K562 (cell line): ENCODE results near the gene SKA3. TPM values are rescaled to one million over a fixed set of nuclear protein-coding genes. Genes with fewer than 3 reads are reported as not detected.

Experiments used
- ATAC-seq: fragments of 200-7000 bp; cut with Tn5 transposase; 3 replicates; pipeline ENCODE4 v1.9.1; 2020; ENCODE audit warnings: moderate library complexity
- BruUV-seq: library from RNA; stranded (reverse); fragments of 400-500 nt; replicated peaks from 2 replicates; lab custom pipeline; 2021; lab: Mats Ljungman, UMichigan
- CTCF ChIA-PET: fragments of 300-600 bp; formaldehyde crosslinking; extraction: SDS; loops from one replicate; lab custom pipeline; 2021; ENCODE audit warnings: low intra/inter-chr PET ratio; lab: Yijun Ruan, JAX
- POLR2A ChIA-PET: fragments of 300-600, 350-650 bp; sonication (Branson Sonifier 250); formaldehyde crosslinking; extraction: SDS; loops from one replicate; lab custom pipeline; 2021; ENCODE audit warnings: antibody characterized with exemption, inconsistent platforms; lab: Yijun Ruan, JAX
- DNase-seq, 4 experiments: peaks; one replicate each; pipeline versions ENCODE4 v3.0.0 to v3.0.0-alpha.2; 2011 to 2018; ENCODE audit warnings: low spot score in 3 of 4, mixed read lengths in 3 of 4; ENCODE audit errors: extremely low read depth in 1 of 4
- FAIRE-seq: peaks from 2 replicates; lab custom pipeline; 2011; peaks lifted over from hg19 to GRCh38; lab: Jason Lieb, UNC
- H2AFZ ChIP-seq: 2 replicates; pipeline ENCODE4 v1.6.0; 2011; ENCODE audit warnings: low read depth, low read length, control low read depth, inconsistent platforms
- H3K27ac ChIP-seq: fragments of 200-600 bp; 3 replicates; pipeline ENCODE4 v1.8.0; 2011; ENCODE audit warnings: low read depth, mild to moderate bottlenecking, control low read depth, inconsistent platforms, low read length, moderate library complexity, mixed read lengths; ENCODE audit errors: extremely low read depth
- H3K27me3 ChIP-seq, 2 experiments: fragments of 300-600 bp in 1 of 2; 2 replicates in 1 of 2; 3 replicates in 1 of 2; pipeline versions ENCODE4 v1.6.0 to v1.8.0; 2011; ENCODE audit warnings: inconsistent platforms in 2 of 2, low read length in 2 of 2, mild to moderate bottlenecking in 1 of 2, mixed read lengths in 1 of 2, moderate library complexity in 1 of 2; ENCODE audit not compliant: control insufficient read depth in 2 of 2, insufficient read depth in 2 of 2
- H3K36me3 ChIP-seq: fragments of 300-600 bp; 3 replicates; pipeline ENCODE4 v1.8.0; 2011; ENCODE audit warnings: mild to moderate bottlenecking, low read length, inconsistent platforms; ENCODE audit not compliant: control insufficient read depth, insufficient read depth
- H3K4me1 ChIP-seq, 2 experiments: fragments of 200-600 bp in 1 of 2; replicated peaks in 1 of 2; 2 replicates in 1 of 2; 3 replicates in 1 of 2; pipeline versions ENCODE4 v1.5.1 to v1.8.0; 2011; ENCODE audit warnings: inconsistent platforms in 2 of 2, low read length in 2 of 2, mild to moderate bottlenecking in 1 of 2, mixed read lengths in 1 of 2, moderate library complexity in 1 of 2; ENCODE audit not compliant: control insufficient read depth in 2 of 2, insufficient read depth in 2 of 2
- H3K4me2 ChIP-seq: 2 replicates; pipeline ENCODE4 v1.6.1; 2011; ENCODE audit warnings: low read length, control low read depth, inconsistent platforms, mixed read lengths; ENCODE audit not compliant: insufficient read depth
- H3K4me3 ChIP-seq: fragments of 200-600 bp; sonication (generic), shearing (Covaris generic); 2 replicates; pipeline ENCODE4 v1.5.1; 2016; ENCODE audit warnings: control low read depth, inconsistent platforms
- H3K79me2 ChIP-seq: fragments of 200-600 bp; 3 replicates; pipeline ENCODE4 v1.8.0; 2011; ENCODE audit warnings: low read length, inconsistent platforms; ENCODE audit not compliant: control insufficient read depth, insufficient read depth
- H3K9ac ChIP-seq, 2 experiments: 2 replicates each; pipeline versions ENCODE4 v1.6.0 to v1.6.1; 2011; ENCODE audit warnings: low read depth in 2 of 2, low read length in 2 of 2, control low read depth in 1 of 2, inconsistent platforms in 1 of 2, mild to moderate bottlenecking in 1 of 2, mixed read lengths in 1 of 2; ENCODE audit not compliant: insufficient read depth in 1 of 2
- H3K9me1 ChIP-seq: one replicate; pipeline ENCODE4 v1.6.0; 2011; ENCODE audit warnings: inconsistent platforms, mild to moderate bottlenecking, low read length, moderate library complexity; ENCODE audit not compliant: control insufficient read depth, insufficient read depth
- H3K9me3 ChIP-seq: replicated peaks from 2 replicates; pipeline ENCODE4 v1.5.1; 2011; ENCODE audit warnings: low read depth, low read length, inconsistent platforms; ENCODE audit not compliant: control insufficient read depth, insufficient read depth
- H4K20me1 ChIP-seq: replicated peaks from 2 replicates; pipeline ENCODE4 v1.6.1; 2011; ENCODE audit warnings: low read length, inconsistent platforms, mixed read lengths; ENCODE audit not compliant: control insufficient read depth, insufficient read depth
- BACH1 ChIP-seq: fragments of 200-800 bp; sonication (Bioruptor generic); IDR thresholded peaks from 2 replicates; pipeline ENCODE4 v1.6.1; 2016; ENCODE audit warnings: missing genetic modification characterization, missing compliant biosample characterization
- CREB5 ChIP-seq: fragments of 250-450 bp; sonication (Bioruptor Pico); IDR thresholded peaks from 2 replicates; pipeline ENCODE4 v1.5.0; 2020; ENCODE audit warnings: mild to moderate bottlenecking
- ETS1 ChIP-seq: conservative IDR thresholded peaks from 2 replicates; pipeline ENCODE4 v1.6.1; 2011; ENCODE audit warnings: low read depth, mild to moderate bottlenecking, low read length; ENCODE audit not compliant: control insufficient read depth
- JUND ChIP-seq, 2 experiments: IDR thresholded peaks; 2 replicates in 1 of 2; 3 replicates in 1 of 2; pipeline ENCODE4 v1.6.1; 2011; ENCODE audit warnings: borderline replicate concordance in 2 of 2, low read depth in 2 of 2, low read length in 2 of 2, improper control_type of control experiment in 1 of 2, missing biosample characterization in 1 of 2, missing genetic modification characterization in 1 of 2, missing genetic modification reagents in 1 of 2
- KHSRP ChIP-seq: fragments of 450-650 bp; IDR thresholded peaks from 2 replicates; pipeline ENCODE4 v1.6.1; 2017
- PHF8 ChIP-seq: fragments of 200-600 bp; sonication (generic); IDR thresholded peaks from 2 replicates; pipeline ENCODE4 v1.6.1; 2012; ENCODE audit warnings: mixed run types, mild to moderate bottlenecking, inconsistent platforms, low read length, moderate library complexity, borderline replicate concordance
- PML ChIP-seq: IDR thresholded peaks from 2 replicates; pipeline ENCODE4 v1.6.1; 2012; ENCODE audit warnings: low read length, inconsistent platforms
- POLR2A ChIP-seq: fragments of 450-650 bp; conservative IDR thresholded peaks from 2 replicates; pipeline ENCODE4 v1.6.1; 2016
- ZNF76 ChIP-seq: fragments of 250-450 bp; sonication (Bioruptor Pico); IDR thresholded peaks from 2 replicates; pipeline ENCODE4 v1.4.0; 2020; ENCODE audit warnings: mild to moderate bottlenecking, moderate library complexity, borderline replicate concordance
- WGBS: fragments of 100-300 bp; shearing (Covaris generic); methylation state at CpG from one replicate; pipeline ENCODE4 v1.1.6; 2016; ENCODE audit warnings: low coverage, mixed read lengths; ENCODE audit not compliant: insufficient coverage; ENCODE audit errors: missing lambda C conversion rate; 5-methylcytosine and 5-hydroxymethylcytosine counted together
- in situ Hi-C: fragments of 300-500 bp; cut with MboI; formaldehyde crosslinking; loops from 4 replicates; pipeline ENCODE4 v1.15.0; 2018; ENCODE audit warnings: inconsistent platforms, mixed read lengths
- intact Hi-C: fragments of 100-400 bp; cut with micrococcal nuclease; formaldehyde crosslinking; loops from 2 replicates; pipeline ENCODE4 v1.14.2; 2022
- polyA plus RNA-seq, 8 experiments: library from polyadenylated mRNA; depleted of rRNA in 4 of 8; stranded (reverse) in 5 of 8; unstranded in 3 of 8; fragments of >200 nt; fragmentation: Nextera tagmentation in 2 of 8; fragmentation: Illumina TruSeq in 1 of 8; extraction: Ambion mirVana in 2 of 8; extraction: Trizol in 1 of 8; gene quantifications; 2 replicates each; pipeline versions ENCODE4 v1.2.1 to v1.2.3, GENCODE V29; 2011 to 2014; ENCODE audit warnings: inconsistent platforms in 1 of 8, missing spikeins in 1 of 8
- total RNA-seq, 7 experiments: library from RNA; depleted of rRNA in 6 of 7; stranded (reverse); fragments of >200 nt in 6 of 7; fragmentation: Illumina TruSeq in 2 of 7; extraction: Trizol in 2 of 7; gene quantifications; 2 replicates each; pipeline versions ENCODE4 v1.2.1 to v1.2.3, GENCODE V29; 2011 to 2021; ENCODE audit warnings: low replicate concordance in 1 of 7

Gene SKA3
- total and polyA plus RNA-seq, 9 of the 15 experiments (the other 6 are each of a cell fraction or from before 2014, with no cell fraction given), result 17.0 to 53.3 (median 29.9) TPM

GRCh38 chr13:21138561-21138960 is 37.8 kb downstream of the SKA3 start:
- H3K36me3 ChIP-seq, result peaks cover 19% of the 10 kb centered on the region
- 90% methylated on average over 1 of the region's 1 CpG for WGBS
- peaks cover 2% of the 10 kb centered on the region for H3K9me1 ChIP-seq
- no peak overlapping the region for H3K27ac ChIP-seq
- no peak for DNase-seq
- TF ChIP-seq BACH1 (tag) (no peak), ZNF76 (CRISPR knock-in tag) (no peak), PML (no peak), POLR2A (no peak), JUND (IDR thresholded peaks at IDR 0.05; ENCODE audit: borderline replicate concordance, low read depth, low read length) (no peak), JUND (tag; IDR thresholded peaks at IDR 0.05; ENCODE audit: borderline replicate concordance, low read depth, low read length) (no peak), CREB5 (no peak), PHF8 (no peak), KHSRP (no peak), ETS1 (no peak)
- TF ChIP-seq, all 486 proteins: peak for 0
- no TSS peak for BruUV-seq
- in situ Hi-C loops (no loop called here), intact Hi-C loops (no loop called here)
- POLR2A ChIA-PET, result interaction anchor here (0.6 kb wide), 1 partner anchor 158 kb away, joined by 3 read pairs; no protein-coding TSS in a partner anchor
- no peak for FAIRE-seq
- no peak overlapping the region for H3K4me2 ChIP-seq
- no peaks in the 10 kb centered on the region for H3K9me3 ChIP-seq
- no peak overlapping the region for H3K9ac ChIP-seq
- no peak for ATAC-seq
- H4K20me1 ChIP-seq, result 0 out of 2 replicates have a peak, but pooled peaks cover 6% of the 10 kb centered on the region
- no peaks in the 10 kb centered on the region; a peak in 2 of 5 replicates for H3K4me1 ChIP-seq
- H3K79me2 ChIP-seq, result peaks cover 31% of the 10 kb centered on the region
- H3K4me3 ChIP-seq, result no peak overlapping the region
- CTCF ChIA-PET, result no interaction called here
- H3K27me3 ChIP-seq, result no peaks in the 10 kb centered on the region
- no peak overlapping the region for H2AFZ ChIP-seq
